ENCODE data around the gene TMEM92. TPM values are rescaled to one million over a fixed set of nuclear protein-coding genes. Genes with fewer than 3 reads are reported as not detected.
"Not testable (repeated sequence)": the region's sequence is repeated elsewhere in the genome, so short reads cannot be mapped to it uniquely, and the experiment has no call there.

Gene TMEM92
- total and polyA plus RNA-seq, 9 donors: 0.35 to 3.6 (median 1.4) TPM

- Histone ChIP-seq H3K4me3 (ENCODE audit: low read length) (no peak overlapping the region), H3K27ac (ENCODE audit: low read length) (peak overlapping the region; percentile 97), H3K9me3 (replicated peaks; ENCODE audit: control insufficient read depth, low read depth, low read length) (no peaks in the 10 kb centered on the region), H3K27me3 (ENCODE audit: control insufficient read depth, insufficient read depth, low read length) (peaks cover 11% of the 10 kb centered on the region), H3K4me1 (ENCODE audit: control insufficient read depth, insufficient read depth, low read length) (peaks cover 94% of the 10 kb centered on the region), H3K36me3 (ENCODE audit: control insufficient read depth, insufficient read depth, low read length) (no peaks in the 10 kb centered on the region)
- WGBS (ENCODE audit: insufficient coverage): 15% methylated on average over 5 of the region's 7 CpGs
- DNase-seq: peak; percentile 86
Measured at GRCh38 chr17:50268743-50269275, 5.5 kb upstream of the TMEM92 start.

DNA sequence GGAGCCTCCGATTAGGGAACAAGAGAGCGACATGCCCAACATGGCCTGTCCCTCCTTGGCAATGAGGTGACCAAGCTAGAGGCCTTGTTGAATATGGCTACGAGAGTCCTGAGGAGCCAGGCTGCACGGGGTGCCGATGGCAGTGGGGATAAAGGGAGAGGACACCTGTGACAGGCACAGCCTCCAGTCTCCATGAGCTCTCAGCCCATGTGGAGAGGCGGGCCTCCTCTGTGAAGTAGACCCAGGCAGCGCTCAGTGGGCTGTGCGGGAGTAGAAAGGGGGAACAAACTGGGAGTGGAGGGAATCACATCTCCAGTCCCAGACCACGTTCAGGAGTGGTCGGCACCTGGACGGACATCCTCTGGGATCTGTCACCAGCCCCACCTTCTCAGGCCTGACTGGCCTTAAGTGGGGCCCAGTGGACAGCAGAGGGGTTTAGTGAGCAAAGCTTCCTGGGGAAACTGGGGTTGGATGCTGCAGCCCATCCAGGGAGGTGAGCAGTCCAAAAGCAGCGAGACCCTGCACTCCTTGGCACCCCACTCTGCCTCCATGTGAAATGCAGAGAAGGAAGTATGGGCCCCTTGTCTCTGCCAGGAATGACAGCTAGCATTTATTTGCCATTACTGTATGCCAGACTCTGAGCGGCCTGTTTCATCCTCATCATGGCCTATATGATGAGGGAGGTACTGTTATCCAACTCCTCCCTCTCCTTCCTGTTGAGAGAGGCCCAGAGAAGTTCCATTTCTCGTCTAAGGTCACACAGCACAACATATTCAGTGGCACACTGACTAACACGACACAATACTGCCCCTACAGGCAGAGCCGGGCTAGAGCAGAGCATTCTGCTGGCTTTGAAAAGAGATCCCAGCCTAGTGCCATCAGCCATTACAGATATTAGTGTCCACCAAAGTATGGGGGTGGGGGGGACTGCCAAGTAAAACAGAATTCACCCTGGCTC, 4.5 kb upstream of the TMEM92 start:
- WGBS (ENCODE audit: insufficient coverage): 55% methylated on average over 6 of the region's 16 CpGs
- peak; percentile 93 for DNase-seq
- peak overlapping the region; percentile 97 for H3K27ac ChIP-seq (ENCODE audit: low read length)
- peaks cover 20% of the 10 kb centered on the region for H3K27me3 ChIP-seq (ENCODE audit: control insufficient read depth, insufficient read depth, low read length)
- H3K4me1 ChIP-seq (ENCODE audit: control insufficient read depth, insufficient read depth, low read length): peaks cover 89% of the 10 kb centered on the region
- H3K4me3 ChIP-seq (ENCODE audit: low read length): peak overlapping the region; percentile 21
- H3K9me3 ChIP-seq (replicated peaks; ENCODE audit: control insufficient read depth, low read depth, low read length): no peaks in the 10 kb centered on the region
- no peaks in the 10 kb centered on the region for H3K36me3 ChIP-seq (ENCODE audit: control insufficient read depth, insufficient read depth, low read length)

- DNase-seq: peak; percentile 91
- Histone ChIP-seq H3K4me1 (ENCODE audit: control insufficient read depth, insufficient read depth, low read length) (peaks cover 80% of the 10 kb centered on the region), H3K27me3 (ENCODE audit: control insufficient read depth, insufficient read depth, low read length) (peaks cover 29% of the 10 kb centered on the region), H3K27ac (ENCODE audit: low read length) (peak overlapping the region; percentile 97), H3K4me3 (ENCODE audit: low read length) (peak overlapping the region; percentile 21), H3K36me3 (ENCODE audit: control insufficient read depth, insufficient read depth, low read length) (no peaks in the 10 kb centered on the region), H3K9me3 (replicated peaks; ENCODE audit: control insufficient read depth, low read depth, low read length) (no peaks in the 10 kb centered on the region)
- WGBS (ENCODE audit: insufficient coverage): 18% methylated on average over 14 of the region's 21 CpGs
Measured at GRCh38 chr17:50270435-50271362, 3.6 kb upstream of the TMEM92 start.

GRCh38 chr17:50271363-50271750, 2.9 kb upstream of the TMEM92 start:
- H3K9me3 ChIP-seq (replicated peaks; ENCODE audit: control insufficient read depth, low read depth, low read length); DNase-seq; H3K36me3 ChIP-seq (ENCODE audit: control insufficient read depth, insufficient read depth, low read length); H3K4me3 ChIP-seq (ENCODE audit: low read length): not testable (repeated sequence)
- Histone ChIP-seq H3K27ac (ENCODE audit: low read length) (peak overlapping the region; percentile 97), H3K27me3 (ENCODE audit: control insufficient read depth, insufficient read depth, low read length) (peaks cover 29% of the 10 kb centered on the region), H3K4me1 (ENCODE audit: control insufficient read depth, insufficient read depth, low read length) (peaks cover 73% of the 10 kb centered on the region)
- WGBS (ENCODE audit: insufficient coverage): 80% methylated on average over 1 of the region's 4 CpGs

DNA sequence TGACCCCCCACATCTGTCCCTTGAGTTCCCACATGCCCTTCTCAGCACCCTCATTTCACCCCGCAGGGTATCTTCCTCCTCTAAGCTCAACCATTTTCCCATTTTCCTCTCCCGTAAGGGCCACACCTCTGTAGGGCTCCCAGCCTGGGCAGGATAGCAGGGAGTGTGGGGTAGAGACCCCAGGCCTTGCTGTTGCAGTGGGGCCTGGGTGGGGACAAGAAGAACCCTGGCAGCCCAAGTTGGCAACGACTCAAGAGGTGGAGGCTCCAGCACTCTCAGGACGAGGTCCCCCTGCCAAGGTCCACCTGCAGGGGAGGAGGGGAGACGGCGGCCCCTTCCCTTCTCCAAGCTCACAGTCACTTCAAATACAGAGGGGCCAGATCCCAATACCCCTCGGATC, 2.0 kb upstream of the TMEM92 start:
- H3K9me3 ChIP-seq (replicated peaks; ENCODE audit: control insufficient read depth, low read depth, low read length): no peaks in the 10 kb centered on the region
- H3K27me3 ChIP-seq (ENCODE audit: control insufficient read depth, insufficient read depth, low read length): peaks cover 34% of the 10 kb centered on the region
- peak overlapping the region; percentile 47 for H3K4me3 ChIP-seq (ENCODE audit: low read length)
- peak overlapping the region; percentile 84 for H3K27ac ChIP-seq (ENCODE audit: low read length)
- no CpG with 5 or more reads among the region's 7 CpGs for WGBS (ENCODE audit: insufficient coverage)
- H3K4me1 ChIP-seq (ENCODE audit: control insufficient read depth, insufficient read depth, low read length): peaks cover 64% of the 10 kb centered on the region
- H3K36me3 ChIP-seq (ENCODE audit: control insufficient read depth, insufficient read depth, low read length): no peaks in the 10 kb centered on the region
- DNase-seq: peak; percentile 49

- H3K27ac ChIP-seq (ENCODE audit: low read length): peak overlapping the region; percentile 84
- whole genome bisulfite sequencing (ENCODE audit: insufficient coverage): 4% methylated on average over 56 of the region's 57 CpGs
Measured at GRCh38 chr17:50272711-50273653, 1.3 kb upstream of the TMEM92 start.

GRCh38 chr17:50273654-50274040, 619 bp upstream of the TMEM92 start:
- no peak for DNase-seq
- H3K9me3 ChIP-seq (replicated peaks; ENCODE audit: control insufficient read depth, low read depth, low read length): no peaks in the 10 kb centered on the region
- H3K27me3 ChIP-seq (ENCODE audit: control insufficient read depth, insufficient read depth, low read length): peaks cover 39% of the 10 kb centered on the region
- H3K27ac ChIP-seq (ENCODE audit: low read length): no peak overlapping the region
- WGBS (ENCODE audit: insufficient coverage): 83% methylated on average over 2 of the region's 8 CpGs
- H3K4me1 ChIP-seq (ENCODE audit: control insufficient read depth, insufficient read depth, low read length): peaks cover 50% of the 10 kb centered on the region
- H3K4me3 ChIP-seq (ENCODE audit: low read length): no peak overlapping the region
- no peaks in the 10 kb centered on the region for H3K36me3 ChIP-seq (ENCODE audit: control insufficient read depth, insufficient read depth, low read length)

More at GRCh38 chr17:50272711-50273653, 1.3 kb upstream of the TMEM92 start:
- peak overlapping the region; percentile 47 for H3K4me3 ChIP-seq (ENCODE audit: low read length)
- H3K9me3 ChIP-seq (replicated peaks; ENCODE audit: control insufficient read depth, low read depth, low read length): no peaks in the 10 kb centered on the region
- H3K27me3 ChIP-seq (ENCODE audit: control insufficient read depth, insufficient read depth, low read length): peaks cover 39% of the 10 kb centered on the region
- H3K36me3 ChIP-seq (ENCODE audit: control insufficient read depth, insufficient read depth, low read length): no peaks in the 10 kb centered on the region
- H3K4me1 ChIP-seq (ENCODE audit: control insufficient read depth, insufficient read depth, low read length): peaks cover 57% of the 10 kb centered on the region
- DNase-seq: peak; percentile 89

DNA sequence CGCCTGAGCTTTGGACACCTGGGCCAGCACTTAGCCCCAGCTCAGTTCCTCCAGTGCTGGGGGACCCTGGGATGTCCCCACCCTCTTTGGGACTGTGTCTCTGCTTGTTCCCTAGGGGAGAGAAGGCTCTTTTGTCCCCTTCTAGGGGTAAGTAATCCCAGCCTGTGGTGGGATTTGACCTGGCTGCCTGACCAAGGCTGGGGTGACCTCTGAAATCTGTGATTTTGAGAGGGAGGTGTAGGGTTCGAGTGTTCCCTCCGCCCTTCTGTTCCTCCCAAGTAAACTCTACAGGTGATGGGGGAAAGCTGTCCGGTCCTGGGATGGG, 593 bp downstream of the TMEM92 start:
- H3K27me3 ChIP-seq (ENCODE audit: control insufficient read depth, insufficient read depth, low read length): peaks cover 39% of the 10 kb centered on the region

GRCh38 chr17:50275279-50275678, 1.0 kb downstream of the TMEM92 start:
- Histone ChIP-seq H3K9me3 (replicated peaks; ENCODE audit: control insufficient read depth, low read depth, low read length) (no peaks in the 10 kb centered on the region), H3K27me3 (ENCODE audit: control insufficient read depth, insufficient read depth, low read length) (peaks cover 39% of the 10 kb centered on the region), H3K27ac (ENCODE audit: low read length) (no peak overlapping the region), H3K4me3 (ENCODE audit: low read length) (no peak overlapping the region), H3K4me1 (ENCODE audit: control insufficient read depth, insufficient read depth, low read length) (peaks cover 39% of the 10 kb centered on the region), H3K36me3 (ENCODE audit: control insufficient read depth, insufficient read depth, low read length) (no peaks in the 10 kb centered on the region)
- WGBS (ENCODE audit: insufficient coverage): 49% methylated on average over 3 of the region's 7 CpGs
- peak; percentile 7 for DNase-seq

More for the DNA sequence above, 593 bp downstream of the TMEM92 start:
- H3K36me3 ChIP-seq (ENCODE audit: control insufficient read depth, insufficient read depth, low read length): no peaks in the 10 kb centered on the region
- no peaks in the 10 kb centered on the region for H3K9me3 ChIP-seq (replicated peaks; ENCODE audit: control insufficient read depth, low read depth, low read length)
- WGBS (ENCODE audit: insufficient coverage): 78% methylated on average over 3 of the region's 4 CpGs
- H3K4me1 ChIP-seq (ENCODE audit: control insufficient read depth, insufficient read depth, low read length): peaks cover 43% of the 10 kb centered on the region
- no peak overlapping the region for H3K27ac ChIP-seq (ENCODE audit: low read length)
- H3K4me3 ChIP-seq (ENCODE audit: low read length): no peak overlapping the region
- no peak for DNase-seq

Data from muscle of leg (tissue), 11 donors.